ENCODE results near the gene MRS2. TPM values are rescaled to one million over a fixed set of nuclear protein-coding genes. Genes with fewer than 3 reads are reported as not detected.

MRS2 gene
- polyA plus RNA-seq, 1 of the 3 experiments (the other 2 are of a cell fraction) = 9.4 TPM

- Histone ChIP-seq H3K4me3 (ENCODE audit: low read depth in 2 of 2, low read length in 1 of 2) (no peak overlapping the region), H3K4me2 (no peak overlapping the region), H3K27me3 (ENCODE audit: insufficient read depth) (no peaks in the 10 kb centered on the region), H3K36me3 (replicated peaks in 1 of 2; ENCODE audit: control insufficient read depth in 1 of 2, insufficient read depth in 2 of 2, low read length in 1 of 2) (no peaks in the 10 kb centered on the region), H3K9me3 (no peaks in the 10 kb centered on the region), H3K79me2 (ENCODE audit: insufficient read depth) (no peaks in the 10 kb centered on the region), H3K27ac (ENCODE audit: low read depth in 2 of 2, low read length in 1 of 2) (no peak overlapping the region), H4K20me1 (ENCODE audit: insufficient read depth) (no peaks in the 10 kb centered on the region), H3K9me2 (no peaks in the 10 kb centered on the region), H3K4me1 (ENCODE audit: control insufficient read depth in 1 of 2, insufficient read depth in 2 of 2, low read depth in 1 of 2, low read length in 1 of 2) (no peaks in the 10 kb centered on the region), H2AFZ (ENCODE audit: low read depth) (no peak overlapping the region), H3F3A (replicated peaks; ENCODE audit: insufficient read depth) (peaks cover 4% of the 10 kb centered on the region), H3K9ac (no peak overlapping the region)
- 85% methylated on average over 7 of the region's 7 CpGs for WGBS (ENCODE audit: low lambda C conversion rate)
- no peak for TF ChIP-seq RAD21 (IDR thresholded peaks at IDR 0.05; ENCODE audit: low read length)
- TF ChIP-seq FOXM1 (IDR thresholded peaks at IDR 0.05; ENCODE audit: low read depth) = no peak
- TF ChIP-seq USF1 (IDR thresholded peaks at IDR 0.05; ENCODE audit: borderline replicate concordance, low read depth) = no peak
- TF ChIP-seq ELF1 (IDR thresholded peaks at IDR 0.05) = no peak
- TF ChIP-seq YY1 (IDR thresholded peaks at IDR 0.05; ENCODE audit: low read depth) = no peak
- no peak for TF ChIP-seq EP300 (IDR thresholded peaks at IDR 0.05; ENCODE audit: borderline replicate concordance in 1 of 2, low read depth in 1 of 2, low read length in 1 of 2)
- no peak for TF ChIP-seq MXI1 (IDR thresholded peaks at IDR 0.05; ENCODE audit: low read depth, low read length)
- TF ChIP-seq TEAD4 (IDR thresholded peaks at IDR 0.05; ENCODE audit: borderline replicate concordance, insufficient read depth) = no peak
- no peak for TF ChIP-seq IRF3 (IDR thresholded peaks at IDR 0.05; ENCODE audit: low read depth, low read length)
- TF ChIP-seq RXRA (IDR thresholded peaks at IDR 0.05; ENCODE audit: borderline replicate concordance, low read depth) = no peak
- no peak for TF ChIP-seq MEF2A (IDR thresholded peaks at IDR 0.05; ENCODE audit: borderline replicate concordance, low read depth)
- no peak for TF ChIP-seq GATA2 (CRISPR knock-in tag; IDR thresholded peaks at IDR 0.05)
- no peak for TF ChIP-seq RFX5 (IDR thresholded peaks at IDR 0.05; ENCODE audit: low read length)
- TF ChIP-seq SIN3A (IDR thresholded peaks at IDR 0.05; ENCODE audit: borderline replicate concordance, low read depth, low read length) = no peak
- ChIA-PET POLR2A (no interaction called here), CTCF (no interaction called here)
- DNase-seq = no peak
Observed at GRCh38 chr6:24469811-24470210, 67.1 kb downstream of the MRS2 start.

- H3K27ac ChIP-seq (ENCODE audit: low read depth in 2 of 2, low read length in 1 of 2) = no peak overlapping the region
- CTCF ChIA-PET = interaction anchor here (0.6 kb wide), 1 partner anchor 45 kb away, joined by 3 read pairs; no protein-coding TSS in a partner anchor
- DNase-seq = no peak
- TF ChIP-seq GATA2 (CRISPR knock-in tag; IDR thresholded peaks at IDR 0.05) (no peak), FOXJ3 (CRISPR knock-in tag; IDR thresholded peaks at IDR 0.05) (no peak), YY1 (IDR thresholded peaks at IDR 0.05; ENCODE audit: low read depth) (no peak), GABPA (IDR thresholded peaks at IDR 0.05; ENCODE audit: low read depth) (no peak), POLR2AphosphoS5 (IDR thresholded peaks at IDR 0.05; ENCODE audit: low read depth, low read length) (no peak), NFIC (IDR thresholded peaks at IDR 0.05; ENCODE audit: borderline replicate concordance) (no peak), TAF1 (IDR thresholded peaks at IDR 0.05; ENCODE audit: borderline replicate concordance, low read depth, low read length) (no peak), FOXM1 (IDR thresholded peaks at IDR 0.05; ENCODE audit: low read depth) (no peak), MXI1 (IDR thresholded peaks at IDR 0.05; ENCODE audit: low read depth, low read length) (no peak), ZBTB33 (IDR thresholded peaks at IDR 0.05; ENCODE audit: borderline replicate concordance, low read depth) (no peak), USF2 (IDR thresholded peaks at IDR 0.05; ENCODE audit: borderline replicate concordance, low read depth, low read length) (no peak), EZH2phosphoT487 (IDR thresholded peaks at IDR 0.05; ENCODE audit: borderline replicate concordance, low read depth) (no peak), CTCF (IDR thresholded peaks at IDR 0.05) (no peak), MEF2A (IDR thresholded peaks at IDR 0.05; ENCODE audit: borderline replicate concordance, low read depth) (no peak)
Observed at GRCh38 chr6:24472181-24472580, 69.4 kb downstream of the MRS2 start.

More at GRCh38 chr6:24472181-24472580, 69.4 kb downstream of the MRS2 start:
- POLR2A ChIA-PET = no interaction called here
- H3K4me3 ChIP-seq (ENCODE audit: low read depth in 2 of 2, low read length in 1 of 2) = no peak overlapping the region
- H3K36me3 ChIP-seq (replicated peaks in 1 of 2; ENCODE audit: control insufficient read depth in 1 of 2, insufficient read depth in 2 of 2, low read length in 1 of 2) = no peaks in the 10 kb centered on the region
- H3K9ac ChIP-seq = no peak overlapping the region
- no peaks in the 10 kb centered on the region for H3K27me3 ChIP-seq (ENCODE audit: insufficient read depth)
- no peaks in the 10 kb centered on the region for H3K4me1 ChIP-seq (ENCODE audit: control insufficient read depth in 1 of 2, insufficient read depth in 2 of 2, low read depth in 1 of 2, low read length in 1 of 2)
- no peaks in the 10 kb centered on the region for H4K20me1 ChIP-seq (ENCODE audit: insufficient read depth)
- no peaks in the 10 kb centered on the region for H3K79me2 ChIP-seq (ENCODE audit: insufficient read depth)
- H3K9me2 ChIP-seq = no peaks in the 10 kb centered on the region
- H3F3A ChIP-seq (replicated peaks; ENCODE audit: insufficient read depth) = peaks cover 4% of the 10 kb centered on the region
- H3K4me2 ChIP-seq = no peak overlapping the region
- no peaks in the 10 kb centered on the region for H3K9me3 ChIP-seq
- no peak overlapping the region for H2AFZ ChIP-seq (ENCODE audit: low read depth)

All from SK-N-SH (cell line).